Pulmonary artery endothelial cell (primary cell): ENCODE results near the gene HOXA3. TPM values are rescaled to one million over a fixed set of nuclear protein-coding genes. Genes with fewer than 3 reads are reported as not detected.

Source experiments
- DNase-seq: peaks from one replicate; pipeline ENCODE4 v3.0.0-alpha.2; 2011; ENCODE audit warnings: low read depth, low spot score
- total RNA-seq: library from RNA; depleted of rRNA; stranded (reverse); fragments of >200 nt; gene quantifications from 2 replicates; pipeline ENCODE4 v1.2.3, GENCODE V29; 2014

HOXA3 gene
- total RNA-seq = 0.53 and 0.66 TPM in 2 replicates

DNA sequence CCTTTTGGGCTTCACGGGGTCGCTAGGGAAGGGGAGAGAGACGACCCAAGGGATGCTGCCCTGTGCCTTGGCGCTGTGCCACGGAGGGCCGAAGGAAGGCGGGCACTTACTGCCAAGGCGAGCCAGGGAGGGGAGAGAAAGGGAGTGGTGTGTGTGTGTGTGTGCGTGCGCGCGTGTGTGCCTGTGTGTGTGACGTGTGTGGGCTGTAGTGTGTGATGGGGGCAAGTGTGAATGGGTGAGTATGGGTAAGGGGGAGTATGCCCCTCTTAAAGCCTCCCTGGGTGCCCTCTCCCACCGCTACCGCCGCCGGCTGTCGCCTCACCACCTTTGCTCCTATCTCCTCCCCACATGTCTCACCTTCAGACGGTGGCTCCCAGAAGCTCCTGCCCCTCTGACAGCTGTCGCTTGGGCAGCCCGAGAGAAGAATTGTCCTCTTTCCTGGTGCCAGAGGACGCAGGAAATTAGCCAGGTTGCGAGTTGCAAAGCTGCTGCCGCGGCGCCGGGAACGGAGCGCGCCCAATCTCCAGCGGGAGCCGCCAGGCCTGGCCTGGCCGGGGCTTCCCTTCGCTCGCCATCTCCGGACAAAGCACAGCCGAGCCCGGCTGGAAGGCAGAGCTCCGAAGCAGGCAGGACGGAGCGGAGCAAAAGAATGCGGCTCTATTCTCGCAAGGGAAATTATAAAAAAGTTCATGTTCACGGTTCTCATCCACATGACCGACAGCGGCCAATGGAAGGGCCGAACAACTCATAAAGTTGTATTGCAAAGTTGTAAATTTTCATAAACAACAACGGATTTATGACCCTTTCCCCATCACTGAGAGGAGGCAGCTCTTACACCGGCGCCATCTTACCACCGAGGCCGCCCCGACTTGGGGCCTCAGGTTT, at the start of gene HOXA3:
Gene HOXA3 (minus strand): TSS at position 653 of the 885 bp plus-strand sequence. CDS start 41,943 bp downstream, outside the sequence.
- no peak for DNase-seq

DNA sequence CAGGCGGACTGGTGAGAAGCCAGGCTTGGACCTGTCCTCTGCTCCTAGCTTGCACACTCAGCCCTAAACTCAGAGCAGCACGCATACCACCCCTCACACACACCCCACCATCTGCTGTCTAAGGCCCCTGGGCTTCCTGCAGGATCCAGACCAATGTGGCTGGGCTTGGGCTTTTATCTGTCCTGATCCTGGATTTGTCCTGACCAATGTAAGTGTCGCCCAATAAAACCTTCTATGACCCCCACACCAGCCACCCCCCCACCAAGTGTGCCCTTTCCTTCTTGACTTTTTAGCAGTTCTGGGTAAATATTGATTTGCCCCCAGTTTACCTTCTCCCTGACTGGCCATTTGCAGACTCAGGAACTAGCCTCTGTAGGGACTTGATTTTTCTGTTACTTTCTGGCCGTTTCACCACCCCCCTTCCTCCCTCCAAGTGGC, 49.2 kb upstream of the HOXA3 start:
- DNase-seq = no peak

DNA sequence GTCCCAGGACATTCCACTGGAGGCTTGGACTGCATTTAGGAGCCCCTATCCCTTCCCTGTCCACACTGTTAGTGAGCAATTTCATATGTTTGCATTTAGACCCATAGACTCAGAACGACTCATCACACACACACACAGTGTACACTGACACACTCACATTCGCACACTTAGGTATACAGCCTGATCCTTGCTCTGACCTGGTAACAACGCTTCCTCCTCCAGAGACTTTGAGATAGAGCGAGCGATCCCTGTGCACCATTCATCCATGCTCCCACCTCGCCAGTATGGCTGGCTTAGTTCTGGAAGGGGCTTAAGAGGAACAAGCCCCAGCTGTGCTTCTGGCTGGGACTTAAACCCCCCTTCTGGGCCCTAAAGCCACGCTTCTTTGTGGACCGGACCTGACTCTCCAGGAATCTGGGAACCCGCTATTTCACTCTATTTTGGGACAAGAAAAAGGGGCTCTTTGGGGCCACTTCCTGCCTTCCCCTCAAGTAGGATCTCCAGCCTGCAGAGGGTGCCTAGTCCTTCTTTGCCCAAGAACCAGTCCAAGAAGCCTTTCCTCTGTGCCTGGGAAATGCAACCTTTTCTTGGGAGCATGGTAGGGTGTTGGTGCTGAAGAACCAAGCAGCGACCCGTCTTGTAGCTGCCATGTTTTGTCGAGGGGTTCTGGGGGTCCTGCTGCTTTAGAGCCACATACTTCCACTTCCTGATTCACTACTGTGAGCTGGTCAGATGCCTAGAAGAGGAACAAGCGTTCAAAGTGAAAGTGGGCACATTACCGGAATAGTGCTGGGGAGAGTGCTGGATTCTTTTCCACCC, 48.6 kb upstream of the HOXA3 start:
- no peak for DNase-seq

GRCh38 chr7:27199849-27200760, 47.7 kb upstream of the HOXA3 start, which contains the start of gene HOXA13:
Gene HOXA13 (minus strand): TSS chr7:27200091. CDS start chr7:27200077, 14 bp downstream.
- no peak for DNase-seq

DNA sequence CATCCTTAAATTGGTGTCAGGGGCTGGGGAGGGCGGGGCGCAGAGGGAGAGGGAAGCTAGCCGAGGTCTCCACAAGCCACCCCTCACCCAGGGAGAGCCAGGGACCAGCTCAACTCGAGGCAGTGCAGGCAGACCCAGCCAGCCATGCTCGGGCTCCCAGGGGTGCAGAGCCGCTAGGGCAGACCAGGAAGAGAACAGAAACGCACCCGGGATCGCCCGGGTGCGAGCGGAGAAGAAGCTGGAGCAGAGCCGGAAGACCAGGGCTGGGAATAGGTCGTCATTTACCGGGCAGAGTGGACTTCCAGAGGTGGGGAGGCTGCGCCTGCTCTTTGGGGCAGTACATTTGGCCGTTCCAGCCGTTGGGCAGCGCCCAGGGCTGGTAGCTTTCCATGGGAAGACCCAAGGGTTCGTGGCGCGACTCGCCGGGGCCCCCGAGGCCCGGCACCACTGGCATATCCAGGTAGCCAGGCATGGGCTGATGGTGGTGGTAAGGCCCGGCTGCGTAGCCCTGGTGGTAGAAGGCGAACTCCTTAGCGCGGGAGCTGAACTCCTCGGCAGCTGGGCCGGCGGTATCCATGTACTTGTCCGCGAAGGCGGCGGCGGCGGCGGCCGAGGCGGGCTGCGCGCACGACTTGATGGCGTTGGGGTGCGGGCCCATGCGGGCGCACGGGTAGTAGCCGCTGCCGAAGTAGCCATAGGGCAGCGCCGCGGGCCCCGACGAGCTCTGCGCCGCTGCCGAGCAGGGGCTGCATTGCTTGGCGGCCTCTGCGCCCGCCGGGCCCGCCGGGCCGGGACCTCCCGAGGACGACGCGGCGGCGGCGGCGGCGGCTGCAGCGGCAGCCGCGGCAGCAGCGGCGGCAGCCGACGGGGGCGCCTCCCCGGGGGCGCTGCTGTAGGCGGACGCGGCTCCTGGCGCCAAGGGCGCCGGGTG, 46.8 kb upstream of the HOXA3 start:
- DNase-seq = no peak

DNA sequence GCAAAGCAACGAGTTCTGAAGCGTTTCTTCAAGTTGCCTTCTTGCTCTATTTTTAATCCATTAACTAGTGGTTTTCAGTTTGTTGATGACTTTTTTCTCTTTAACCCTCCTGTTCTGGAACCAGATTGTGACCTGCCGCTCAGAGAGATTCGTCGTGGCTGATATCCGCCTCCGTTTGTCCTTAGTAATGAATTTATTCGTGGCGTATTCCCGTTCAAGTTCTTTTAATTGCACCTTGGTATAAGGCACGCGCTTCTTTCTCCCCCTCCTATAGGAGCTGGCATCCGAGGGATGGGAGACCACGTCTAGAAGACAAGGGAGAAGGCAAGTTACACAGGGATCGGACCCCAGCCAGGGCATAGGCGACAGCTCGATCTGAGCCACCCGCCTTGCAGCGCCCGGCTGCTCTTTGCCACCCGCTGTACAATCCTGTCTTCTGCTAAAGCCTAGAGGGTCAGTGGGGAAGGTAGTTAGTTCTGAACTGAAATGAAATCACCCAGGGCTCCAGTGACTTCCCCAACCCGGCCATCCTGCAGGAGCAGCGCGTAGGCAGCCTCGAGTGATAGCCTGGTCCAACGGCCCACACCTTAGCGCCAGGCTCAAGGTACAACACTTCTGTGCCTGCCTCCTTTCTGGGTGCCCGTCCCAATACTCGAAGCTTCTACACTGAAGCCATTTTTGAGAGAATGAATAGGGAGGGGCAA, 45.9 kb upstream of the HOXA3 start:
- no peak for DNase-seq

- DNase-seq = no peak
Measured at GRCh38 chr7:27197137-27198042, 45.0 kb upstream of the HOXA3 start.

GRCh38 chr7:27196287-27196767, 43.9 kb upstream of the HOXA3 start:
- peak; percentile 36 for DNase-seq

- DNase-seq = no peak
Measured at GRCh38 chr7:27194686-27195379, 42.5 kb upstream of the HOXA3 start.

GRCh38 chr7:27194002-27194352, 41.6 kb upstream of the HOXA3 start:
- DNase-seq = no peak

DNA sequence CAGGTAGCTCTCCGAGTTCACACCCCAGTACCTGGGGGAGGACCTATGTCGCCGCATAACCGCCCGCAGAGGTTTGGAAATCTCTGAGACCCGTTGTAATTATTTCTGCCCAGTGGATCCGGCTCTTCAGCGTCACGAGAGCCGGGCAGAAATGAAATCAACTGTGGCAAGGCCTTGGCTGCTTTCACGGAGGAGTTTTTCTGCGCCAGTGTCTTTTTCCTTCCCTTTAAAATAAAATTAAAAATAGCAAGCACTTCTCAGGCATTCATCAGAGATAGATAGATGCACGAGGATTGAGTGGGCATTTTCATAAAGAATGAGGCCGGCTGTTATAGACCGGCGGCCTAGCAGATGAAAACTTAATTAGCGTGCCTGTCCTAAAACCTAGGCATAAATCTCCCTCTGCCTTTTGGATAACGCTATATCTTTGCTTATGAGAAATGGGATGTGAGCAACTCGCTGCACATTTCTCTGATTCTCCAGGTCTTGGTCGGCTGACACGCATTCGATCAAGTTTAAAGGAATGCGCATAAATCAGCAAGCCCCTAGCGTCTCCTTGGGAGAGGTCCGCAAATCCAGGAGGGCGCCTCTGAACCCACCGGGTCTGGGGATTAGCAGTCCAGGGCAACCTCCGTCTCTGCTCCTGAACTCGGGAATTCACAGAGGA, 41.1 kb upstream of the HOXA3 start:
- no peak for DNase-seq

GRCh38 chr7:27192546-27193334, 40.4 kb upstream of the HOXA3 start:
- no peak for DNase-seq

GRCh38 chr7:27191833-27192545, 39.6 kb upstream of the HOXA3 start:
- no peak for DNase-seq

DNA sequence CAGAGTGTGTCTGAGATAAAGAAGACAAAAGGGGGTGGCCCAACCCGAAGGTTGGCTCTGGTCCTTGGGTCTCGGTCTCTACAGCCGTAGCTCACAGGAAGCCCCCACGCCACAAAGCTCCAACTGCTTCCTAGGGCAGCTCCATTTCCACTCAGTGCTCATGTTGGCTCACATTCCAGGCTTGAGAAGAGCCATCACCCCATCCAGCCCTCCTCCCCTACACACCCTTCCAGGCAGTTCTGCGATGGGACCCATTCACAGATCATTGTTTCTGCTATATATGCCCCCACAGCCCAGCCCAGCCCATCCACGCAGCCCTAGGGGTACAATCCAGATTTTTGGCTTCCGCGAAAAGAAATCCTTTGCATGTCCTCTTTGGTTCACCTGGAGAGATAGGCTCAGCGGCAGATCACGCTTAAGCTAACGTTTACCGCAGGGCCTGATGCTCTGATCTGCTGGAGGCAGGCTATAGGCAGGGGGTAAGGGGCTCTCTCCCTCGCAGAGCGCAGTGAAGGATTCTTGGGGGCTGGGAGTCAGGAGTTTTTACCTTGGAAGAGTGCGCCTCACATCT, 38.9 kb upstream of the HOXA3 start:
- no peak for DNase-seq

- DNase-seq = no peak
Measured at GRCh38 chr7:27189997-27190748, 37.8 kb upstream of the HOXA3 start.
